Measurements from ENCODE around the gene CIDEC.
"Not testable (repeated sequence)": the region's sequence is repeated elsewhere in the genome, so short reads cannot be mapped to it uniquely, and the experiment has no call there.

Gene CIDEC

GRCh38 chr3:9872067-9872466 lies 8.0 kb downstream of the CIDEC start:
- DNase-seq: not testable (repeated sequence)

GRCh38 chr3:9870978-9871377 lies 9.1 kb downstream of the CIDEC start:
- no peak for DNase-seq

- DNase-seq: no peak
These were observed 10.1 kb downstream of the CIDEC start for GRCh38 chr3:9869955-9870354.

GRCh38 chr3:9867106-9867505 lies 12.9 kb downstream of the CIDEC start:
- DNase-seq: no peak

GRCh38 chr3:9866639-9867038 lies 13.4 kb downstream of the CIDEC start:
- DNase-seq: no peak

GRCh38 chr3:9865125-9865637 lies 14.9 kb downstream of the CIDEC start:
- not testable (repeated sequence) for DNase-seq

- DNase-seq: no peak
These were observed 15.7 kb downstream of the CIDEC start for GRCh38 chr3:9864200-9864927.

GRCh38 chr3:9863058-9863772 lies 16.8 kb downstream of the CIDEC start:
- no peak for DNase-seq

GRCh38 chr3:9862391-9863057 lies 17.5 kb downstream of the CIDEC start:
- no peak for DNase-seq

- no peak for DNase-seq
These were observed 18.4 kb downstream of the CIDEC start for GRCh38 chr3:9861626-9862130.

- no peak for DNase-seq
These were observed 18.9 kb downstream of the CIDEC start for GRCh38 chr3:9861201-9861600.

GRCh38 chr3:9859530-9860025 lies 20.5 kb downstream of the CIDEC start:
- DNase-seq: no peak

- no peak for DNase-seq
These were observed 24.5 kb downstream of the CIDEC start for GRCh38 chr3:9855594-9855993.

GRCh38 chr3:9854291-9854940 lies 25.6 kb downstream of the CIDEC start:
- not testable (repeated sequence) for DNase-seq

GRCh38 chr3:9852528-9852927 lies 27.5 kb downstream of the CIDEC start:
- DNase-seq: no peak

- not testable (repeated sequence) for DNase-seq
These were observed 28.1 kb downstream of the CIDEC start for GRCh38 chr3:9851926-9852325.

- DNase-seq: not testable (repeated sequence)
These were observed 28.7 kb downstream of the CIDEC start for GRCh38 chr3:9851383-9851782.

- not testable (repeated sequence) for DNase-seq
These were observed 31.2 kb downstream of the CIDEC start for GRCh38 chr3:9848860-9849259.

- not testable (repeated sequence) for DNase-seq
These were observed 32.2 kb downstream of the CIDEC start for GRCh38 chr3:9847870-9848269.

- DNase-seq: no peak
These were observed 33.0 kb downstream of the CIDEC start for GRCh38 chr3:9846931-9847488.

GRCh38 chr3:9846231-9846630 lies 33.8 kb downstream of the CIDEC start:
- no peak for DNase-seq

- DNase-seq: peak; percentile 24
These were observed 36.2 kb downstream of the CIDEC start, which contains the start of gene RPUSD3 for GRCh38 chr3:9843715-9844438. Gene RPUSD3 (minus strand): TSS chr3:9844008. CDS start chr3:9843990, 18 bp downstream.

Measured in SIG-M5 (cell line).